GM19238 (cell line): ENCODE data around the gene RPL28.
"Not testable (repeated sequence)": the region's sequence is repeated elsewhere in the genome, so short reads cannot be mapped to it uniquely, and the experiment has no call there.

Experiments
- DNase-seq: peaks from one replicate; pipeline ENCODE4 v3.0.0; 2011; ENCODE audit warnings: low spot score; ENCODE audit not compliant: insufficient read length

The RPL28 gene

DNA sequence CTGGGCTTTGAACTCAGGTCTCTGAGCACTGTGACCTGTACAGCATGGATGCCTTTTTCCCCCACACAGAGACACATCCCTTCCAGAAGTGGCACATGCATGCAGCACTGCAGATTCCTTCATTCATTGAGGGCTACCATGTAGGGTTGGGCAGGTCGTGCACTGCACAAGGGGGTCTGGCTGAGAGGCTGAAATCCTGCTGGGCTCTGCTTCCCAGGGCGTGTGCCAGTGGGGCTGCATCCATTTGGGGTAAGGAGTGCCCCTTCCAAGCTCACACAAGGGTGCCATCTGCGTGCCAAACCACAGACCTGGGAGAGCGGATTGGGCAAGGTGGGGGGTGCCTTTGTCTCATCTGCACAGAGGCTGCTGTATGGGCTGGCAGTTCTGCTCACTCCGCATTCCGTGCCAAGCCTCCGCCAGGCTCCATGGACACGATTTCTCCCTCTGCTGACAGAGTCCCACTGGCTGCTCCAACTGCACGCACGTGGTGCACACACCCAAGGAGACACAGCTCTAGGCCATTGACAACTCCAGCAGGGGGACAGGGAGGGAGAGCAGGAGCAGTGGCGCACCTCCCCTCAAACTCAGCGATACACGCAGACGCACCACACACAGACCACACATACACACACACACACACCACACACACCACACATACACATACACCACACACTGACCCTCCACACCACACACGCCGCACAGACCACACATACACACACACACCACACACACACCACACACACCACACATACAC, 61.9 kb downstream of the RPL28 start:
- DNase-seq = no peak

- not testable (repeated sequence) for DNase-seq
Measured at GRCh38 chr19:55448175-55448490, 62.4 kb downstream of the RPL28 start.

DNA sequence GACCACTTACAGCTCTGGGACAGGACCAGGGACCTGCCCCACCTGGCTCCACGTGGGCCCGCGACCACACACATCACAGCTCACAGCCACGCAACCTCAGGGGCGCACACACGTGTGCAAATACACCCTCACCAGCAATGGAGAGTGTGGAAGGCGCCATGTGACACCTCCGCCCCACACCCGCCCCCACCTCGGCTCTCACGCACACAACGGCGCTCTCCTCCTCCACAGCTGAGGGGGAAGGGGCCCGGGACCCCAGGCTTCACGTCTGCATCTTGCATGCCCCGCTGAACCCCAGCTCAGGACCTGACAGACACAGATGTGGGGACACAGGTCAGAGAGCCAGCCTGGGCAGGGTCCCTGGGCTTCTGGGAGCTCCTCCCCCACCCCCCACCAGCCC, 63.7 kb downstream of the RPL28 start:
- DNase-seq = no peak

- no peak for DNase-seq
Measured at GRCh38 chr19:55451163-55451964, 65.6 kb downstream of the RPL28 start.

- DNase-seq = no peak
Measured at GRCh38 chr19:55451965-55452748, 66.4 kb downstream of the RPL28 start.
